GM12878 (cell line): ENCODE measurements around the gene RAC3. TPM values are rescaled to one million over a fixed set of nuclear protein-coding genes. Genes with fewer than 3 reads are reported as not detected.

Experiments
- ATAC-seq: fragments of 200-7000 bp; cut with Tn5 transposase; 3 replicates; pipeline ENCODE4 v1.9.1; 2020; ENCODE audit warnings: mild to moderate bottlenecking, moderate library complexity
- BruUV-seq: library from RNA; stranded (reverse); fragments of 400-500 nt; replicated peaks from 2 replicates; lab custom pipeline; 2021; lab: Mats Ljungman, UMichigan
- CTCF ChIA-PET: fragments of 300-600 bp; sonication (Branson Sonifier 250); formaldehyde crosslinking; extraction: SDS; loops from one replicate; lab custom pipeline; 2021; ENCODE audit warnings: inconsistent platforms; lab: Yijun Ruan, JAX
- POLR2A ChIA-PET: fragments of 350-600 bp; formaldehyde crosslinking; extraction: SDS; loops from one replicate; lab custom pipeline; 2021; ENCODE audit warnings: inconsistent platforms; lab: Charles Lee
- RAD21 ChIA-PET: fragments of 300-600 bp; sonication (Branson Sonifier 250); formaldehyde crosslinking; loops from one replicate; lab custom pipeline; 2023; ENCODE audit warnings: antibody characterized with exemption; ENCODE audit not compliant: unreplicated experiment; lab: Charles Lee
- SMC1A ChIA-PET: fragments of 300-600 bp; sonication (Branson Sonifier 250); formaldehyde crosslinking; loops from one replicate; lab custom pipeline; 2023; ENCODE audit not compliant: unreplicated experiment, uncharacterized antibody; lab: Charles Lee
- DNase-seq: peaks from one replicate; pipeline ENCODE4 v3.0.0-alpha.2; 2011; ENCODE audit warnings: low read depth, low spot score
- FAIRE-seq: peaks from 3 replicates; lab custom pipeline; 2011; peaks lifted over from hg19 to GRCh38; lab: Jason Lieb, UNC
- H2AFZ ChIP-seq: 2 replicates; pipeline ENCODE4 v1.6.0; 2011; ENCODE audit warnings: low read depth, low read length, control low read depth; ENCODE audit not compliant: control insufficient read depth
- H3K27ac ChIP-seq: 2 replicates; pipeline ENCODE4 v1.5.1; 2011; ENCODE audit warnings: control low read depth; ENCODE audit not compliant: control insufficient read depth, insufficient read depth
- H3K27me3 ChIP-seq, 2 experiments: replicated peaks in 1 of 2; 2 replicates each; pipeline versions ENCODE4 v1.6.0 to v1.6.1; 2011; ENCODE audit warnings: low read length in 1 of 2; ENCODE audit not compliant: control insufficient read depth in 2 of 2, insufficient read depth in 2 of 2
- H3K36me3 ChIP-seq, 2 experiments: 2 replicates each; pipeline ENCODE4 v1.5.1; 2011; ENCODE audit warnings: low read length in 1 of 2; ENCODE audit not compliant: control insufficient read depth in 2 of 2, insufficient read depth in 2 of 2
- H3K4me1 ChIP-seq: 2 replicates; pipeline ENCODE4 v1.6.1; 2011; ENCODE audit warnings: mild to moderate bottlenecking, low read length, moderate library complexity, mixed read lengths; ENCODE audit not compliant: control insufficient read depth, insufficient read depth
- H3K4me2 ChIP-seq: 2 replicates; pipeline ENCODE4 v1.6.0; 2011; ENCODE audit warnings: control low read depth; ENCODE audit not compliant: control insufficient read depth, insufficient read depth
- H3K4me3 ChIP-seq: fragments of 200-600 bp; sonication (generic); 2 replicates; pipeline ENCODE4 v1.5.1; 2016
- H3K79me2 ChIP-seq: 2 replicates; pipeline ENCODE4 v1.6.0; 2011; ENCODE audit warnings: low read length; ENCODE audit not compliant: control insufficient read depth, insufficient read depth
- H3K9ac ChIP-seq: 2 replicates; pipeline ENCODE4 v1.8.0; 2011; ENCODE audit warnings: low read length, control low read depth, mixed read lengths; ENCODE audit not compliant: control insufficient read depth, insufficient read depth
- H3K9me3 ChIP-seq: replicated peaks from 3 replicates; pipeline ENCODE4 v1.5.1; 2011; ENCODE audit warnings: mild to moderate bottlenecking, low read length; ENCODE audit not compliant: control insufficient read depth, insufficient read depth
- H4K20me1 ChIP-seq: 2 replicates; pipeline ENCODE4 v1.6.0; 2011; ENCODE audit not compliant: control insufficient read depth, insufficient read depth
- BCL3 ChIP-seq: IDR thresholded peaks from 2 replicates; pipeline ENCODE4 v1.6.1; 2011; ENCODE audit warnings: borderline replicate concordance, low read depth, mild to moderate bottlenecking, moderate library complexity, low read length; ENCODE audit not compliant: insufficient read depth, poor library complexity, severe bottlenecking
- E2F8 ChIP-seq: fragments of 450-650 bp; IDR thresholded peaks from 2 replicates; pipeline ENCODE4 v1.6.1; 2018; ENCODE audit warnings: mild to moderate bottlenecking, low read depth, moderate library complexity; ENCODE audit not compliant: partially characterized antibody
- FOXK2 ChIP-seq: fragments of 450-650 bp; IDR thresholded peaks from 2 replicates; pipeline ENCODE4 v1.6.1; 2017; ENCODE audit warnings: mild to moderate bottlenecking, moderate library complexity
- GATAD2B ChIP-seq: fragments of 450-650 bp; conservative IDR thresholded peaks from 2 replicates; pipeline ENCODE4 v1.6.1; 2017; ENCODE audit warnings: low read depth, mild to moderate bottlenecking, moderate library complexity
- KLF5 ChIP-seq: fragments of 450-650 bp; IDR thresholded peaks from 2 replicates; pipeline ENCODE4 v1.6.1; 2014; ENCODE audit warnings: mild to moderate bottlenecking; ENCODE audit not compliant: partially characterized antibody
- NR2C2 ChIP-seq: IDR thresholded peaks from 2 replicates; pipeline ENCODE4 v1.6.1; 2011; ENCODE audit warnings: borderline replicate concordance, low read depth; ENCODE audit not compliant: control insufficient read depth, insufficient read length
- SMAD5 ChIP-seq: IDR thresholded peaks from 2 replicates; pipeline ENCODE4 v1.6.1; 2016; ENCODE audit warnings: antibody characterized with exemption, low read depth
- SPI1 ChIP-seq: IDR thresholded peaks from 2 replicates; pipeline ENCODE4 v1.6.1; 2011; ENCODE audit warnings: low read depth, mild to moderate bottlenecking, low read length, moderate library complexity, borderline replicate concordance; ENCODE audit not compliant: insufficient read depth
- USF1 ChIP-seq: IDR thresholded peaks from 2 replicates; pipeline ENCODE4 v1.6.1; 2011; ENCODE audit warnings: borderline replicate concordance, low read depth, mild to moderate bottlenecking, moderate library complexity, mixed read lengths, low read length; ENCODE audit not compliant: insufficient read depth; ENCODE audit errors: extremely low read length
- ZNF207 ChIP-seq: fragments of 450-650 bp; IDR thresholded peaks from 2 replicates; pipeline ENCODE4 v1.6.1; 2014; ENCODE audit warnings: antibody characterized with exemption, mild to moderate bottlenecking, borderline replicate concordance
- WGBS: methylation state at CpG from one replicate; pipeline ENCODE4 v1.1.6; 2016; ENCODE audit warnings: low lambda C conversion rate; ENCODE audit not compliant: insufficient replicate concordance, insufficient coverage; ENCODE audit errors: missing lambda C conversion rate; 5-methylcytosine and 5-hydroxymethylcytosine counted together
- in situ Hi-C: fragments of 300-500 bp; cut with MboI; formaldehyde crosslinking; loops from 9 replicates; pipeline ENCODE4 v1.14.3; 2018; ENCODE audit warnings: mixed read lengths
- intact Hi-C: fragments of 100-400 bp; cut with micrococcal nuclease; formaldehyde crosslinking; loops from one replicate; pipeline ENCODE4 v1.14.2; 2022; ENCODE audit not compliant: unreplicated experiment
- polyA plus RNA-seq, 11 experiments: library from polyadenylated mRNA; depleted of rRNA in 4 of 11; unstranded in 6 of 11; stranded (reverse) in 5 of 11; fragments of >200 nt; fragmentation: Nextera tagmentation in 4 of 11; fragmentation: Illumina TruSeq in 1 of 11; extraction: Ambion mirVana in 4 of 11; extraction: Trizol in 1 of 11; gene quantifications; 1 replicate in 1 of 11; 2 replicates in 10 of 11; pipeline versions ENCODE4 v1.2.1 to v1.2.3, GENCODE V29; 2011 to 2016; ENCODE audit warnings: inconsistent platforms in 2 of 11, missing spikeins in 2 of 11, low read depth in 1 of 11
- total RNA-seq, 4 experiments: library from RNA; depleted of rRNA in 3 of 4; stranded (reverse); fragments of >200 nt in 3 of 4; fragmentation: Illumina TruSeq in 1 of 4; extraction: Trizol in 1 of 4; gene quantifications; 2 replicates each; pipeline versions ENCODE4 v1.2.1 to v1.2.3, GENCODE V29; 2013 to 2021

The RAC3 gene
- total and polyA plus RNA-seq, 10 of the 15 experiments (the other 5 are each of a cell fraction or from before 2014, with no cell fraction given), result 0.11 to 32.9 (median 6.7) TPM

- no peak for ATAC-seq
- no peak overlapping the region for H3K27ac ChIP-seq
- no TSS peak for BruUV-seq
Observed at GRCh38 chr17:81995463-81996231, 35.8 kb upstream of the RAC3 start.

GRCh38 chr17:81996232-81996756 is 35.2 kb upstream of the RAC3 start:
- DNase-seq, result no peak
- 90% methylated on average over 25 of the region's 28 CpGs for WGBS
- ATAC-seq, result no peak
- Histone ChIP-seq H2AFZ (no peak overlapping the region), H3K9ac (no peak overlapping the region), H4K20me1 (no peaks in the 10 kb centered on the region), H3K36me3 (peaks cover 0 to 3% of the 10 kb centered on the region in 2 experiments; a peak in 3 of 4 replicates), H3K4me3 (no peak overlapping the region), H3K27ac (no peak overlapping the region), H3K9me3 (no peaks in the 10 kb centered on the region), H3K4me2 (no peak overlapping the region), H3K79me2 (no peaks in the 10 kb centered on the region), H3K27me3 (no peaks in the 10 kb centered on the region), H3K4me1 (no peaks in the 10 kb centered on the region)
- CTCF ChIA-PET, result no interaction called here
- FAIRE-seq, result no peak
- RAD21 ChIA-PET, result no interaction called here
- intact Hi-C loops (no loop called here), in situ Hi-C loops (no loop called here)
- SMC1A ChIA-PET, result interaction anchor here (0.6 kb wide), 1 partner anchor 42 kb away, joined by 4 read pairs; no protein-coding TSS in a partner anchor
- BruUV-seq, result no TSS peak
- POLR2A ChIA-PET, result no interaction called here
- no peak for TF ChIP-seq SPI1
- TF ChIP-seq GATAD2B, result no peak
- no peak for TF ChIP-seq E2F8
- TF ChIP-seq NR2C2, result no peak
- no peak for TF ChIP-seq ZNF207
- no peak for TF ChIP-seq USF1
- TF ChIP-seq BCL3, result no peak
- no peak for TF ChIP-seq FOXK2

More at GRCh38 chr17:81995463-81996231, 35.8 kb upstream of the RAC3 start:
- FAIRE-seq, result no peak
- ChIA-PET CTCF (no interaction called here), RAD21 (no interaction called here), SMC1A (interaction anchor here (0.6 kb wide), 1 partner anchor 43 kb away, joined by 4 read pairs; no protein-coding TSS in a partner anchor), POLR2A (no interaction called here)
- Histone ChIP-seq H3K27me3 (no peaks in the 10 kb centered on the region), H3K36me3 (peaks cover 0 to 3% of the 10 kb centered on the region in 2 experiments; a peak in 3 of 4 replicates), H3K9ac (no peak overlapping the region), H3K4me3 (no peak overlapping the region), H3K79me2 (no peaks in the 10 kb centered on the region), H4K20me1 (no peaks in the 10 kb centered on the region), H2AFZ (no peak overlapping the region), H3K4me2 (no peak overlapping the region), H3K4me1 (no peaks in the 10 kb centered on the region), H3K9me3 (no peaks in the 10 kb centered on the region)
- 92% methylated on average over 22 of the region's 29 CpGs for WGBS
- in situ Hi-C loops (no loop called here), intact Hi-C loops (no loop called here)
- TF ChIP-seq KLF5, result no peak
- no peak for TF ChIP-seq SMAD5
- DNase-seq, result no peak
